ENCODE results near the gene NUDT7. TPM values are rescaled to one million over a fixed set of nuclear protein-coding genes. Genes with fewer than 3 reads are reported as not detected.

The NUDT7 gene
- total and polyA plus RNA-seq, 2 experiments from 2014 or later: 5.6 to 14.3 TPM

- peaks cover 5% of the 10 kb centered on the region for H3K27me3 Mint-ChIP-seq (ENCODE audit: insufficient read depth, low read depth, poor library complexity)
- H3K27ac Mint-ChIP-seq: peak overlapping the region; percentile 92
- H4K20me1 ChIP-seq (replicated peaks; ENCODE audit: insufficient read depth): no peaks in the 10 kb centered on the region
- H3K4me3 ChIP-seq: no peak overlapping the region
- no peak overlapping the region for H3K4me2 ChIP-seq
- H3K79me2 ChIP-seq (replicated peaks; ENCODE audit: insufficient read depth): no peaks in the 10 kb centered on the region
- peaks cover 8% of the 10 kb centered on the region; the same call in 1 of the 3 replicates for H3K36me3 Mint-ChIP-seq (ENCODE audit: low read depth)
- peaks cover 8% of the 10 kb centered on the region; the same call in 1 of the 2 replicates for H3K4me1 ChIP-seq (ENCODE audit: insufficient read depth)
- H3K9me2 ChIP-seq (ENCODE audit: insufficient read depth): no peaks in the 10 kb centered on the region
- no peaks in the 10 kb centered on the region; the same call in 1 of the 2 replicates for H3F3A ChIP-seq (replicated peaks; ENCODE audit: low read depth)
- peaks cover 2% of the 10 kb centered on the region; the same call in 1 of the 3 replicates for H3K9me3 Mint-ChIP-seq
- peak overlapping the region; percentile 97; the same call in 1 of the 2 replicates for H2AFZ ChIP-seq
- no peaks in the 10 kb centered on the region for H3K27me3 ChIP-seq (ENCODE audit: insufficient read depth)
- peak overlapping the region; percentile 85 for H3K4me3 Mint-ChIP-seq
- H3K4me1 Mint-ChIP-seq: peaks cover 13% of the 10 kb centered on the region
- peak overlapping the region; percentile 14; the same call in 1 of the 2 replicates for H3K27ac ChIP-seq (ENCODE audit: low read depth)
- no peaks in the 10 kb centered on the region for H3K36me3 ChIP-seq (ENCODE audit: insufficient read depth)
- DNase-seq (ENCODE audit: low spot score) (no peak), ATAC-seq (peak; percentile 6)
- TF ChIP-seq ZNF462 (CRISPR knock-in tag; IDR thresholded peaks at IDR 0.05) (no peak), EZH2 (IDR thresholded peaks at IDR 0.05; ENCODE audit: low read depth, unreplicated experiment) (no peak)
Measured at GRCh38 chr16:77721752-77722308, 484 bp upstream of the NUDT7 start.

- TF ChIP-seq ETS1 (IDR thresholded peaks at IDR 0.05) (no peak), STAT1 (IDR thresholded peaks at IDR 0.05; ENCODE audit: unreplicated experiment) (no peak), CREB1 (CRISPR knock-in tag; IDR thresholded peaks at IDR 0.05; ENCODE audit: low read depth) (no peak), EZH2 (IDR thresholded peaks at IDR 0.05; ENCODE audit: low read depth, unreplicated experiment) (no peak), ZNF114 (CRISPR knock-in tag; IDR thresholded peaks at IDR 0.05) (no peak)
- H3K27ac ChIP-seq (ENCODE audit: low read depth): peak overlapping the region; percentile 90
- H3K9me2 ChIP-seq (ENCODE audit: insufficient read depth): no peaks in the 10 kb centered on the region
- ATAC-seq (no peak), DNase-seq (ENCODE audit: low spot score) (no peak)
- no peaks in the 10 kb centered on the region for H3K79me2 ChIP-seq (replicated peaks; ENCODE audit: insufficient read depth)
- H3F3A ChIP-seq (replicated peaks; ENCODE audit: low read depth): no peaks in the 10 kb centered on the region; the same call in 1 of the 2 replicates
- H2AFZ ChIP-seq: peak overlapping the region; percentile 98
- peaks cover 8% of the 10 kb centered on the region; the same call in 1 of the 2 replicates for H3K4me1 ChIP-seq (ENCODE audit: insufficient read depth)
- H3K27ac Mint-ChIP-seq: peak overlapping the region; percentile 87
- H3K4me2 ChIP-seq: peak overlapping the region; percentile 88
- no peaks in the 10 kb centered on the region for H3K27me3 ChIP-seq (ENCODE audit: insufficient read depth)
- peaks cover 3% of the 10 kb centered on the region; the same call in 1 of the 3 replicates for H3K9me3 Mint-ChIP-seq
- peaks cover 10% of the 10 kb centered on the region; the same call in 2 of the 3 replicates for H3K36me3 Mint-ChIP-seq (ENCODE audit: low read depth)
- H3K36me3 ChIP-seq (ENCODE audit: insufficient read depth): no peaks in the 10 kb centered on the region
- no peaks in the 10 kb centered on the region for H4K20me1 ChIP-seq (replicated peaks; ENCODE audit: insufficient read depth)
- H3K4me3 Mint-ChIP-seq: peak overlapping the region; percentile 85
- H3K27me3 Mint-ChIP-seq (ENCODE audit: insufficient read depth, low read depth, poor library complexity): peaks cover 5% of the 10 kb centered on the region
- H3K4me1 Mint-ChIP-seq: peaks cover 13% of the 10 kb centered on the region
- H3K4me3 ChIP-seq: peak overlapping the region; percentile 80
Measured at GRCh38 chr16:77723108-77723514, 797 bp downstream of the NUDT7 start.
